Lower leg skin (tissue), 3 donors: ENCODE results near the gene C22orf23.

Source experiments
- POLR2A ChIP-seq, 2 donors: fragments of 450-650 bp; IDR thresholded peaks; one replicate each; pipeline ENCODE4 v1.6.1; 2016 to 2017; ENCODE audit warnings: antibody characterized with exemption in 2 of 2, mild to moderate bottlenecking in 1 of 2, moderate library complexity in 1 of 2
- TF ChIP-seq, protein P1 (sequence below), 3 donors: fragments of 450-650 bp; IDR thresholded peaks; one replicate each; pipeline ENCODE4 v1.5.1; 2016; ENCODE audit warnings: antibody characterized with exemption in 3 of 3, mild to moderate bottlenecking in 3 of 3, moderate library complexity in 2 of 3

GRCh38 chr22:37973271-37974170 lies 20.1 kb upstream of the C22orf23 start:
- TF ChIP-seq, protein P1, sequence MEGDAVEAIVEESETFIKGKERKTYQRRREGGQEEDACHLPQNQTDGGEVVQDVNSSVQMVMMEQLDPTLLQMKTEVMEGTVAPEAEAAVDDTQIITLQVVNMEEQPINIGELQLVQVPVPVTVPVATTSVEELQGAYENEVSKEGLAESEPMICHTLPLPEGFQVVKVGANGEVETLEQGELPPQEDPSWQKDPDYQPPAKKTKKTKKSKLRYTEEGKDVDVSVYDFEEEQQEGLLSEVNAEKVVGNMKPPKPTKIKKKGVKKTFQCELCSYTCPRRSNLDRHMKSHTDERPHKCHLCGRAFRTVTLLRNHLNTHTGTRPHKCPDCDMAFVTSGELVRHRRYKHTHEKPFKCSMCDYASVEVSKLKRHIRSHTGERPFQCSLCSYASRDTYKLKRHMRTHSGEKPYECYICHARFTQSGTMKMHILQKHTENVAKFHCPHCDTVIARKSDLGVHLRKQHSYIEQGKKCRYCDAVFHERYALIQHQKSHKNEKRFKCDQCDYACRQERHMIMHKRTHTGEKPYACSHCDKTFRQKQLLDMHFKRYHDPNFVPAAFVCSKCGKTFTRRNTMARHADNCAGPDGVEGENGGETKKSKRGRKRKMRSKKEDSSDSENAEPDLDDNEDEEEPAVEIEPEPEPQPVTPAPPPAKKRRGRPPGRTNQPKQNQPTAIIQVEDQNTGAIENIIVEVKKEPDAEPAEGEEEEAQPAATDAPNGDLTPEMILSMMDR (IDR thresholded peaks at IDR 0.05) = no peak
- no peak for TF ChIP-seq POLR2A (IDR thresholded peaks at IDR 0.05)
